Natural killer cell (primary cell): ENCODE measurements around the gene ALOX15B. TPM values are rescaled to one million over a fixed set of nuclear protein-coding genes. Genes with fewer than 3 reads are reported as not detected.

Source experiments
- ATAC-seq, 3 donors: fragments of 150-1000 bp in 2 of 3; fragments of 200-7000 bp in 1 of 3; cut with Tn5 transposase; 1 replicate in 1 of 3; 2 replicates in 2 of 3; pipeline ENCODE4 v1.10.0; 2021; ENCODE audit warnings: mild to moderate bottlenecking in 2 of 3, moderate library complexity in 2 of 3
- DNase-seq, 2 donors: peaks; one replicate each; pipeline versions ENCODE4 v3.0.0 to v3.0.0-alpha.2; 2013 to 2021; ENCODE audit warnings: mixed read lengths in 1 of 2
- H3K27ac ChIP-seq: one replicate; pipeline ENCODE4 v1.5.1; 2013; ENCODE audit warnings: mild to moderate bottlenecking, low read length
- H3K27me3 ChIP-seq: one replicate; pipeline ENCODE4 v1.6.1; 2013; ENCODE audit warnings: low read length; ENCODE audit not compliant: control insufficient read depth, insufficient read depth
- H3K36me3 ChIP-seq: one replicate; pipeline ENCODE4 v1.6.1; 2013; ENCODE audit warnings: low read length; ENCODE audit not compliant: control insufficient read depth, insufficient read depth
- H3K4me1 ChIP-seq: one replicate; pipeline ENCODE4 v1.6.1; 2013; ENCODE audit warnings: low read length; ENCODE audit not compliant: control insufficient read depth, insufficient read depth
- H3K4me3 ChIP-seq: one replicate; pipeline ENCODE4 v1.5.1; 2013; ENCODE audit warnings: low read length
- H3K9me3 ChIP-seq: one replicate; pipeline ENCODE4 v1.6.1; 2013; ENCODE audit warnings: low read length; ENCODE audit not compliant: control insufficient read depth, insufficient read depth
- H3K27ac Mint-ChIP-seq, 2 donors: one replicate each; pipeline ENCODE4 v1.8.0; 2022; ENCODE audit warnings: mild to moderate bottlenecking in 2 of 2, mixed read lengths in 2 of 2, moderate library complexity in 1 of 2
- H3K27me3 Mint-ChIP-seq, 2 donors: one replicate each; pipeline ENCODE4 v1.8.0; 2022; ENCODE audit warnings: low read depth in 2 of 2, mixed read lengths in 2 of 2
- H3K36me3 Mint-ChIP-seq: one replicate; pipeline ENCODE4 v1.8.0; 2022; ENCODE audit warnings: mixed read lengths
- H3K4me1 Mint-ChIP-seq, 2 donors: one replicate each; pipeline ENCODE4 v1.8.0; 2022; ENCODE audit warnings: mixed read lengths in 2 of 2
- H3K4me3 Mint-ChIP-seq: one replicate; pipeline ENCODE4 v1.8.0; 2022; ENCODE audit warnings: mild to moderate bottlenecking, moderate library complexity, mixed read lengths
- H3K9me3 Mint-ChIP-seq, 2 donors: one replicate each; pipeline ENCODE4 v1.8.0; 2022; ENCODE audit warnings: mixed read lengths in 2 of 2
- CTCF ChIP-seq: fragments of 200-600 bp; IDR thresholded peaks from one replicate; pipeline ENCODE4 v1.8.0; 2022; ENCODE audit warnings: antibody characterized with exemption
- WGBS: methylation state at CpG from one replicate; pipeline ENCODE4 v1.1.7; 2013; ENCODE audit warnings: missing lambda C conversion rate; ENCODE audit not compliant: insufficient coverage; 5-methylcytosine and 5-hydroxymethylcytosine counted together
- intact Hi-C: fragments of 100-400 bp; cut with micrococcal nuclease; formaldehyde crosslinking; loops from one replicate; pipeline ENCODE4 v1.14.2; 2022
- total RNA-seq, 4 donors: library from RNA; stranded (reverse); fragments of 120-200 nt in 1 of 4; gene quantifications; one replicate each; pipeline versions ENCODE4 v1.2.3 to v1.2.4, GENCODE V29; 2013 to 2022

The ALOX15B gene
- total RNA-seq, 3 donors from 2014 or later (not counting 1 experiment from before 2014, with no cell fraction given): not detected

DNA sequence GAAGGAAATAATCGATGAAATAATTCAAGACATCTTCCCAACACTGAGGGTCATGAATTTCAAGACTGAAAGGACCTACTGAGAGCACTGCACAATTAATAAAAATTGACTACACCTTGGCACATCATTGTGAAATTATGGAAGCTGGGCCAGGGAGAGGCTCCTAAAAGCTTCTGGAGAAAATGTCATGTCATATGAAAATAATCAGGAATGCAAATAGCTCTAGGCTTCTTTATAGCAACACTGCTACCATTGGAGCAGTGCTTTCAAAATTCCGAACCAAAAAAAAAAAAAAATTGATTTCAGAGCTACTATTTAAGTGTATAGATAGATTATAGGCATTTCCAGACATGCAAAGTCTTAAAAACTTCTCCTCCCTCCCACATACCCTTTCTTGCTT is 6.4 kb upstream of the ALOX15B start:
- H3K4me3 ChIP-seq: no peak overlapping the region
- H3K27ac ChIP-seq: no peak overlapping the region
- H3K27me3 Mint-ChIP-seq: peaks cover 29 to 38% of the 10 kb centered on the region in 2 donors
- WGBS: no CpG with 5 or more reads among the region's 2 CpGs
- no peak for TF ChIP-seq CTCF
- H3K4me1 Mint-ChIP-seq: no peaks in the 10 kb centered on the region
- H3K27me3 ChIP-seq: no peaks in the 10 kb centered on the region
- H3K9me3 ChIP-seq: no peaks in the 10 kb centered on the region
- H3K9me3 Mint-ChIP-seq: no peaks in the 10 kb centered on the region
- no peaks in the 10 kb centered on the region for H3K36me3 ChIP-seq
- intact Hi-C loops: no loop called here
- no peak for ATAC-seq
- H3K4me1 ChIP-seq: no peaks in the 10 kb centered on the region
- H3K36me3 Mint-ChIP-seq: no peaks in the 10 kb centered on the region
- no peak overlapping the region for H3K27ac Mint-ChIP-seq
- H3K4me3 Mint-ChIP-seq: no peak overlapping the region
- DNase-seq: no peak

DNA sequence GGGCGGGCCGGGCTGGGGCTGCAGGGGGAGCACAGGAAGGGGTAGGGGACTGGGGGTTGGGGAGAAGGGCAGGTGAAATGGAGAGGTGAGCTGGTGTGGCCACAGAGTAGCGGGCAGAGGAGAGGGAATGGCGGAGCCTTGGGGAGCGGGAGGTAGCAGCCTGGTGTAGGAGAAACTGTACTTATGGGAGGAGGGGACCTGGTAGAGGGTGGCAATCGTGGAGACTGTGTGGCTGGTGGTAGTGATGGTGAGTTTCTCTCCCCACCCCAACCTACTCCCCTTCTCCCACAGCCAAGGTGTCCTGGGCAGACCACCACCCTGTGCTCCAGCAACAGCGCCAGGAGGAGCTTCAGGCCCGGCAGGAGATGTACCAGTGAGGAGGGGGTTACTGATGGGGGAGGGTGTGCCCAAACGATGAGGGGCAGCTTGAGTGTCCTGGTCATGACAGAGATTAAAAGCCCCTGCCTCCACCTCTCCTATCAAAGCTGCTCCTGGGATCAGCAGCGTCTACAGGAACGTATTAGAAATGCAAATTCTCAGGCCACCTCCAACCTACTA is 831 bp downstream of the ALOX15B start:
- DNase-seq: no peak
- no peaks in the 10 kb centered on the region for H3K9me3 Mint-ChIP-seq
- Histone ChIP-seq H3K27me3 (peaks cover 3% of the 10 kb centered on the region), H3K27ac (no peak overlapping the region), H3K36me3 (no peaks in the 10 kb centered on the region), H3K4me1 (no peaks in the 10 kb centered on the region), H3K4me3 (no peak overlapping the region), H3K9me3 (no peaks in the 10 kb centered on the region)
- H3K27me3 Mint-ChIP-seq: peaks cover 15 to 25% of the 10 kb centered on the region in 2 donors
- no peak for TF ChIP-seq CTCF
- H3K27ac Mint-ChIP-seq: no peak overlapping the region
- intact Hi-C loops: no loop called here
- no peaks in the 10 kb centered on the region for H3K36me3 Mint-ChIP-seq
- WGBS: 48% methylated on average over 5 of the region's 11 CpGs
- H3K4me1 Mint-ChIP-seq: peaks cover 5 to 7% of the 10 kb centered on the region in 2 donors
- ATAC-seq: no peak
- no peak overlapping the region for H3K4me3 Mint-ChIP-seq

- no peaks in the 10 kb centered on the region for H3K9me3 ChIP-seq
- no peak overlapping the region for H3K4me3 ChIP-seq
- peaks cover 3% of the 10 kb centered on the region for H3K27me3 ChIP-seq
- WGBS: 74% methylated on average over 7 of the region's 8 CpGs
- ATAC-seq (peak; percentile 54 to 64 (median 58)), DNase-seq (peak in 1 of 2 donors; percentile 72)
- H3K36me3 ChIP-seq: no peaks in the 10 kb centered on the region
- H3K27me3 Mint-ChIP-seq: peaks cover 15 to 25% of the 10 kb centered on the region in 2 donors
- H3K27ac Mint-ChIP-seq: no peak overlapping the region
- H3K9me3 Mint-ChIP-seq: no peaks in the 10 kb centered on the region
- no peaks in the 10 kb centered on the region for H3K4me1 ChIP-seq
- TF ChIP-seq CTCF: peak; percentile 54
- no peak overlapping the region for H3K4me3 Mint-ChIP-seq
- H3K27ac ChIP-seq: no peak overlapping the region
- H3K36me3 Mint-ChIP-seq: no peaks in the 10 kb centered on the region
- intact Hi-C loops: loop anchor here (1.0 kb wide), 2 partner anchors 128 to 298 kb away; no protein-coding TSS in a partner anchor
- H3K4me1 Mint-ChIP-seq: peaks cover 5 to 7% of the 10 kb centered on the region in 2 donors
Measured at GRCh38 chr17:8041249-8041928, 2.5 kb downstream of the ALOX15B start.
